Stimulated activated CD4-positive, alpha-beta T cell treated with anti-CD3 and anti-CD28 coated beads, Interleukin-2, amount 100 ng/mL, for 48 hours (primary cell): ENCODE results near the gene TEX53.

Experiments
- DNase-seq, 2 donors: peaks; one replicate each; pipeline ENCODE4 v3.0.0-alpha.2; 2020

Gene TEX53

GRCh38 chr9:114678795-114679194, 21.2 kb upstream of the TEX53 start:
- no peak for DNase-seq

- no peak for DNase-seq
Measured at GRCh38 chr9:114678130-114678529, 20.5 kb upstream of the TEX53 start.

GRCh38 chr9:114677418-114677817, 19.8 kb upstream of the TEX53 start:
- DNase-seq = no peak

- DNase-seq = no peak
Measured at GRCh38 chr9:114676901-114677300, 19.3 kb upstream of the TEX53 start.

- no peak for DNase-seq
Measured at GRCh38 chr9:114674798-114675540, 17.4 kb upstream of the TEX53 start.

- no peak for DNase-seq
Measured at GRCh38 chr9:114674076-114674797, 16.6 kb upstream of the TEX53 start.

- DNase-seq = no peak
Measured at GRCh38 chr9:114671605-114672004, 14.0 kb upstream of the TEX53 start.

GRCh38 chr9:114669961-114670360, 12.4 kb upstream of the TEX53 start:
- DNase-seq = no peak

GRCh38 chr9:114668146-114668545, 10.5 kb upstream of the TEX53 start:
- no peak for DNase-seq

GRCh38 chr9:114666851-114667250, 9.2 kb upstream of the TEX53 start:
- no peak for DNase-seq

GRCh38 chr9:114666401-114666800, 8.8 kb upstream of the TEX53 start:
- no peak for DNase-seq

GRCh38 chr9:114664181-114664580, 6.6 kb upstream of the TEX53 start:
- no peak for DNase-seq

- DNase-seq = peak; percentile 74 to 76
Measured at GRCh38 chr9:114662081-114662989, 4.7 kb upstream of the TEX53 start.

GRCh38 chr9:114656301-114656700, 1.3 kb downstream of the TEX53 start:
- DNase-seq = no peak

- DNase-seq = no peak
Measured at GRCh38 chr9:114655689-114656088, 1.9 kb downstream of the TEX53 start.

- DNase-seq = peak; percentile 82 to 84
Measured at GRCh38 chr9:114653556-114654159, 3.9 kb downstream of the TEX53 start.

- DNase-seq = no peak
Measured at GRCh38 chr9:114652776-114653555, 4.6 kb downstream of the TEX53 start.

GRCh38 chr9:114643896-114644295, 13.7 kb downstream of the TEX53 start:
- DNase-seq = no peak

- DNase-seq = no peak
Measured at GRCh38 chr9:114643001-114643400, 14.6 kb downstream of the TEX53 start.

- no peak for DNase-seq
Measured at GRCh38 chr9:114641967-114642366, 15.6 kb downstream of the TEX53 start.

- DNase-seq = no peak
Measured at GRCh38 chr9:114638404-114638803, 19.2 kb downstream of the TEX53 start.

GRCh38 chr9:114634387-114634786, 23.2 kb downstream of the TEX53 start:
- no peak for DNase-seq
